DOHH2 (cell line): ENCODE measurements around the gene BNIP5.

Source experiments
- EZH2phosphoT487 ChIP-seq: fragments of 200-600 bp; sonication (generic); IDR thresholded peaks from 2 replicates; pipeline ENCODE4 v1.6.1; 2017; ENCODE audit warnings: borderline replicate concordance, mild to moderate bottlenecking, antibody characterized with exemption, low read length, moderate library complexity, mixed read lengths
- TF ChIP-seq, protein P1 (sequence below): fragments of 200-600 bp; sonication (generic); IDR thresholded peaks from one replicate; pipeline ENCODE4 v1.5.1; 2014; ENCODE audit warnings: antibody characterized with exemption, mild to moderate bottlenecking, low read depth, low read length; ENCODE audit not compliant: poor library complexity, severe bottlenecking

DNA sequence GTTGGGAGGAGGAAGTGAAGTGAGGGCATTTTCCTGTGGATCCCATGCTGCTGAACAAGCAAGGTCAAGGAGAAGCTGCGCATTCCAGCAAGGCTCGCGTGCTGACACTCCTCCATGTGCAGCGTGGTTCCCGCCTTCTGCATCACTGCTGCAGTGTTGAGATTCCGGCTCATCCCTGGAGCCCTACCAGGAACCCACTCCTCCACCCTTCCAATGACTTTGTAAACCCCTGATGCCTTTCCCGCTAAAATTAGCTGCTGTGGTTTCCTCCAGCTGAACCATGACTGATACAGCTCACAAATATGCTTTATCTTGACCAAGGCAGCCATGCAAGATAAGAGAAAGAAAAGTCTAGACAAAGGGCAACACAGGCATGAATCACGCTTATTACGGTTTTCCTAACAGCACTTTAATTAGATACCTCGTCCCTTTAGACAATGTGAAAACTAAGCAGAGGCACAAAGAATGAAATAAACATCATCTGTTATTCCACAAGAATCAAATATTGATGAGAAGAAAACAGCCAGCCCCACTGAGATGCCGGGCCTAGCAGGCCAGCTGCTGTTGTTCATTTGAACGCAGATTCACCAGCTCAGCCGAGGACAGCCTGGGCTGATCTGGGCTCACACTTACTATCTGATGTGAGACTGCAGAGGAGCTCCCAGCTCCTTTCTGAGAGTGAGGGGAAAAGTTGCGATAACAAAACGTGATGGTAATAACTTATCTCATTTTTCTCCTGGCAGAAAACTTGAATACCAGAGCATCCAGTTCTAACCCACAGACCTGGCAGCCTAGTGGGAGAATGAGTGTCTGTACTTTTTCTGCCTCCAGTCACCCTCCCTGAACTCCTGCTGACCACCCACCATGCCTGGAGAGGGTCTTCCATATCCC lies 14.2 kb upstream of the BNIP5 start:
- TF ChIP-seq, protein P1, sequence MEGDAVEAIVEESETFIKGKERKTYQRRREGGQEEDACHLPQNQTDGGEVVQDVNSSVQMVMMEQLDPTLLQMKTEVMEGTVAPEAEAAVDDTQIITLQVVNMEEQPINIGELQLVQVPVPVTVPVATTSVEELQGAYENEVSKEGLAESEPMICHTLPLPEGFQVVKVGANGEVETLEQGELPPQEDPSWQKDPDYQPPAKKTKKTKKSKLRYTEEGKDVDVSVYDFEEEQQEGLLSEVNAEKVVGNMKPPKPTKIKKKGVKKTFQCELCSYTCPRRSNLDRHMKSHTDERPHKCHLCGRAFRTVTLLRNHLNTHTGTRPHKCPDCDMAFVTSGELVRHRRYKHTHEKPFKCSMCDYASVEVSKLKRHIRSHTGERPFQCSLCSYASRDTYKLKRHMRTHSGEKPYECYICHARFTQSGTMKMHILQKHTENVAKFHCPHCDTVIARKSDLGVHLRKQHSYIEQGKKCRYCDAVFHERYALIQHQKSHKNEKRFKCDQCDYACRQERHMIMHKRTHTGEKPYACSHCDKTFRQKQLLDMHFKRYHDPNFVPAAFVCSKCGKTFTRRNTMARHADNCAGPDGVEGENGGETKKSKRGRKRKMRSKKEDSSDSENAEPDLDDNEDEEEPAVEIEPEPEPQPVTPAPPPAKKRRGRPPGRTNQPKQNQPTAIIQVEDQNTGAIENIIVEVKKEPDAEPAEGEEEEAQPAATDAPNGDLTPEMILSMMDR, result no peak
- no peak for TF ChIP-seq EZH2phosphoT487
